Subcutaneous adipose tissue (tissue), 4 donors: ENCODE results near the gene SNRPD3. TPM values are rescaled to one million over a fixed set of nuclear protein-coding genes. Genes with fewer than 3 reads are reported as not detected.

Experiments
- CTCF ChIP-seq: fragments of 450-650 bp; IDR thresholded peaks from one replicate; pipeline ENCODE4 v1.5.1; 2016; ENCODE audit warnings: low read depth, mild to moderate bottlenecking, control low read depth, antibody characterized with exemption, moderate library complexity
- total RNA-seq, 4 donors: library from RNA; depleted of rRNA; stranded (reverse); fragments of >200 nt; gene quantifications; one replicate each; pipeline ENCODE4 v1.1.0, GENCODE V29; 2016

SNRPD3 gene
- total RNA-seq, 4 donors from 2014 or later = 82.4 to 154 (median 104) TPM

GRCh38 chr22:24585927-24586546, 30.2 kb downstream of the SNRPD3 start:
- no peak for TF ChIP-seq CTCF

- no peak for TF ChIP-seq CTCF
Observed at GRCh38 chr22:24587251-24587650, 31.5 kb downstream of the SNRPD3 start.

DNA sequence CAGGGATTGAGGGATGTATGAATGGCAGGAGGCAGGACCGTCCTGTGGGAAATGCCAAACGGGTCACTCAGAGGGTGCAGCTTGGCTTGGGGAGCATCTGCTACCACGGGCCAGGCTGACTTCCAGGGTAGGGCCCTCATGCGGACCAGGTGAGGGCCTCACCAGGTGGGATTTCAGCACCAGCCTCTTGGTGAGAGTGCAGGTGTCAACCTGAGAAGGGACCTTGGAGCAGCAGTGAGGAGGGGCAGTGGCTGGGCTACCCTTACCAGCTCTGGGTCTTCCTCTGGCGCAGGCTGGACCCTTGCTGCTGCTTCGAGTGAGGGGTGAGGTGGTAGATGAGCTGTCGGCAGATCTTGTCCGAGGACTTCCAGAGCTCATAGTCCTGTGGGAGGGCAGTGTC, 32.1 kb downstream of the SNRPD3 start:
- TF ChIP-seq CTCF = no peak

- TF ChIP-seq CTCF = no peak
Observed at GRCh38 chr22:24588381-24588756, 32.6 kb downstream of the SNRPD3 start.

GRCh38 chr22:24588757-24589481, 33.1 kb downstream of the SNRPD3 start:
- TF ChIP-seq CTCF = no peak

DNA sequence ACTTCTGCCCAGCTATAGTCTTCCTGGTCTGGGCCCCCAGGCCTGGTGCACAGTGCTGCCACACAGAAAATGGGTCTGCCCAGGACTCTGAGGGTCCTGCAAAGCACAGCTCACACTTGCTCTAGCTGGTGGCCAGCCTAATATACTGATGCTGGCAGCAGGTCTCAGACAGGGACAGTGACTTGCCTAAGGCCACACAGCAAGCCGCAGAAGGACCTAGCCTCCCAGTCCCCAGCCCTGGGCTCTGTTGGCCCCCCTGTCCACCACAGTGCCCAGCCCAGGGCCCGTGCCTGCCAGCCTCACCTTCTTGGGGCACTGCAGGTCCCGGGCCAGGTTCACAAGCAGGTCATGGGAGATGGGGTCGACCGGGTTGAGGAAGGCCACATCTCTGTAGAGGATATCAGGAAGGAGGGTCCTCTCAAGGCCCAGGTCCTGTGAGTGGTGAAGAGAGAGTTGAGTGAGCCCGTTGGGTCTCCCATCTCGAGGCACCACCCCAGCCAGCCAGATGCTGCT, 33.8 kb downstream of the SNRPD3 start:
- no peak for TF ChIP-seq CTCF

DNA sequence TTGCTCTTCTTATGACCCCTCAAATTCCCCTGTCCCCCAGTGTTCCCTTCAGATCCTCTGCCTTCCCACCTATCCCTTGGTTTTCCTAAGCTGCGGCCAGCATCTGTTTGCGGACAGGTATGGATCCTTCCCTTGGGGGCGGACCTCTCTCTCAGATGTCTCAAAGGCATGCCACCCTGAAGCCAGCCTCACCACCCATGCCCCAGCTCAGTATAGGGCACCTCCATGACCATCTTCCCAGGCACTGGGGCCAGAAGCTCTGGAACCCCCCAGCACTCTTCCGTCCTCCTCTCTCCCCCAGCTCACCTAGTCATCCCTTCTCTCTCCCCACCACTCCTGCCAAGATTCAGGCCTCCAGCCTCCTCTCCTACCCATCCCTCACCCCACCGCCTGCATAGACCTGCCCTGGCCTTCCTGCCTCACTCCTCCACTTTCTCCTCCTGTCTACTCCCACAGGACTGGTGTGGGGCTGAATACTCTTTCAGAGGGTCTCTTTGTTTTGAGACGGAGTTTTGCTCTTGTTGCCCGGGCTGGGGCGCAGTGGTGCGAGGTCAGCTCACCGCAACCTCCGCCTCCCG, 34.9 kb downstream of the SNRPD3 start:
- TF ChIP-seq CTCF = no peak
